Liver (tissue), 9 donors: Measurements from ENCODE around the gene LMNTD2. TPM values are rescaled to one million over a fixed set of nuclear protein-coding genes. Genes with fewer than 3 reads are reported as not detected.

Experiments used
- DNase-seq: peaks from one replicate; pipeline ENCODE4 v3.0.0-alpha.2; 2017; ENCODE audit warnings: low spot score
- H3K27ac ChIP-seq, 2 donors: one replicate each; pipeline ENCODE4 v1.7.0; 2013; ENCODE audit warnings: inconsistent platforms in 2 of 2, low read length in 2 of 2, control low read depth in 1 of 2, low read depth in 1 of 2, mild to moderate bottlenecking in 1 of 2
- H3K27me3 ChIP-seq, 4 donors: one replicate each; pipeline versions ENCODE4 v1.6.1 to v1.7.0; 2013; ENCODE audit warnings: low read length in 3 of 4, inconsistent platforms in 1 of 4, mild to moderate bottlenecking in 1 of 4, moderate library complexity in 1 of 4; ENCODE audit not compliant: control insufficient read depth in 4 of 4, insufficient read depth in 4 of 4
- H3K36me3 ChIP-seq, 4 donors: one replicate each; pipeline versions ENCODE4 v1.6.1 to v1.7.0; 2013; ENCODE audit warnings: low read length in 3 of 4, mild to moderate bottlenecking in 3 of 4, low read depth in 1 of 4, moderate library complexity in 1 of 4; ENCODE audit not compliant: control insufficient read depth in 4 of 4, insufficient read depth in 3 of 4
- H3K4me1 ChIP-seq, 4 donors: one replicate each; pipeline versions ENCODE4 v1.6.1 to v1.7.0; 2013; ENCODE audit warnings: low read length in 3 of 4, mild to moderate bottlenecking in 3 of 4, moderate library complexity in 1 of 4; ENCODE audit not compliant: control insufficient read depth in 4 of 4, insufficient read depth in 4 of 4
- H3K4me3 ChIP-seq, 3 donors: one replicate each; pipeline versions ENCODE4 v1.6.1 to v1.7.0; 2013; ENCODE audit warnings: low read length in 3 of 3, control low read depth in 1 of 3, low read depth in 1 of 3, mild to moderate bottlenecking in 1 of 3
- H3K9ac ChIP-seq, 2 donors: one replicate each; pipeline ENCODE4 v1.7.0; 2013; ENCODE audit warnings: low read length in 2 of 2, mild to moderate bottlenecking in 2 of 2, moderate library complexity in 2 of 2, control low read depth in 1 of 2, low read depth in 1 of 2
- H3K9me3 ChIP-seq, 4 donors: one replicate each; pipeline versions ENCODE4 v1.6.1 to v1.7.0; 2013; ENCODE audit warnings: low read length in 3 of 4; ENCODE audit not compliant: control insufficient read depth in 4 of 4
- ATF3 ChIP-seq: IDR thresholded peaks from 2 replicates; pipeline ENCODE4 v1.6.1; 2016; ENCODE audit warnings: antibody characterized with exemption
- CTCF ChIP-seq: fragments of 150-350 bp; IDR thresholded peaks from 2 replicates; pipeline ENCODE4 v1.5.1; 2017; ENCODE audit warnings: improper control_type of control experiment, low read depth, low read length; ENCODE audit not compliant: missing input control
- EGR1 ChIP-seq, 2 donors: IDR thresholded peaks; 2 replicates each; pipeline ENCODE4 v1.6.1; 2016 to 2018; ENCODE audit warnings: antibody characterized with exemption in 2 of 2, low read depth in 2 of 2
- FOXA1 ChIP-seq: IDR thresholded peaks from 2 replicates; pipeline ENCODE4 v1.6.1; 2016; ENCODE audit warnings: antibody characterized with exemption
- GABPA ChIP-seq, 2 donors: IDR thresholded peaks in 1 of 2; conservative IDR thresholded peaks in 1 of 2; 2 replicates each; pipeline ENCODE4 v1.6.1; 2016; ENCODE audit warnings: antibody characterized with exemption in 2 of 2, mild to moderate bottlenecking in 1 of 2, moderate library complexity in 1 of 2
- HNF4A ChIP-seq, 2 donors: conservative IDR thresholded peaks; 2 replicates each; pipeline ENCODE4 v1.6.1; 2016; ENCODE audit warnings: antibody characterized with exemption in 2 of 2, mild to moderate bottlenecking in 2 of 2
- HNF4G ChIP-seq: IDR thresholded peaks from 2 replicates; pipeline ENCODE4 v1.6.1; 2016; ENCODE audit warnings: antibody characterized with exemption
- JUND ChIP-seq, 2 donors: IDR thresholded peaks; 2 replicates each; pipeline ENCODE4 v1.6.1; 2016; ENCODE audit warnings: antibody characterized with exemption in 2 of 2
- NR2F2 ChIP-seq: IDR thresholded peaks from 2 replicates; pipeline ENCODE4 v1.6.1; 2016; ENCODE audit warnings: antibody characterized with exemption
- REST ChIP-seq: IDR thresholded peaks from 2 replicates; pipeline ENCODE4 v1.6.1; 2016; ENCODE audit warnings: antibody characterized with exemption, mild to moderate bottlenecking
- RXRA ChIP-seq, 2 donors: IDR thresholded peaks; 2 replicates each; pipeline ENCODE4 v1.6.1; 2017 to 2018; ENCODE audit warnings: antibody characterized with exemption in 2 of 2, mild to moderate bottlenecking in 1 of 2
- SP1 ChIP-seq: IDR thresholded peaks from 2 replicates; pipeline ENCODE4 v1.6.1; 2018; ENCODE audit warnings: antibody characterized with exemption, mild to moderate bottlenecking
- TAF1 ChIP-seq: conservative IDR thresholded peaks from 2 replicates; pipeline ENCODE4 v1.6.1; 2016; ENCODE audit warnings: antibody characterized with exemption, mild to moderate bottlenecking
- YY1 ChIP-seq: IDR thresholded peaks from 2 replicates; pipeline ENCODE4 v1.6.1; 2016; ENCODE audit warnings: antibody characterized with exemption, mild to moderate bottlenecking
- WGBS: extraction: QIAGEN DNeasy Blood & Tissue Kit; methylation state at CpG from one replicate; pipeline ENCODE4 v1.1.7; 2013; 5-methylcytosine and 5-hydroxymethylcytosine counted together
- polyA plus RNA-seq, 2 donors: library from polyadenylated mRNA; stranded (reverse) in 1 of 2; unstranded in 1 of 2; fragments of 200-250 nt in 1 of 2; fragments of >200 nt in 1 of 2; fragmentation: Nextera tagmentation in 1 of 2; extraction: Ambion mirVana in 1 of 2; gene quantifications; one replicate each; pipeline versions ENCODE4 v1.2.1 to v1.2.3, GENCODE V29; 2013 to 2015
- total RNA-seq, 2 donors: library from RNA; depleted of rRNA; stranded (reverse); fragments of >200 nt; gene quantifications; one replicate each; pipeline ENCODE4 v1.2.3, GENCODE V29; 2014
- TF ChIP-seq, protein P1 (sequence below): IDR thresholded peaks from 2 replicates; pipeline ENCODE4 v1.6.1; 2016; ENCODE audit warnings: antibody characterized with exemption
- TF ChIP-seq, protein P2 (sequence below): IDR thresholded peaks from 2 replicates; pipeline ENCODE4 v1.6.1; 2016; ENCODE audit warnings: antibody characterized with exemption
- donor health status: healthy.
- donor health status: healthy.
- donor health status: healthy.
- donor health status: healthy.
- donor health status: healthy.

Gene LMNTD2
- total and polyA plus RNA-seq, 4 donors: 1.2 to 4.6 (median 2.3) TPM

DNA sequence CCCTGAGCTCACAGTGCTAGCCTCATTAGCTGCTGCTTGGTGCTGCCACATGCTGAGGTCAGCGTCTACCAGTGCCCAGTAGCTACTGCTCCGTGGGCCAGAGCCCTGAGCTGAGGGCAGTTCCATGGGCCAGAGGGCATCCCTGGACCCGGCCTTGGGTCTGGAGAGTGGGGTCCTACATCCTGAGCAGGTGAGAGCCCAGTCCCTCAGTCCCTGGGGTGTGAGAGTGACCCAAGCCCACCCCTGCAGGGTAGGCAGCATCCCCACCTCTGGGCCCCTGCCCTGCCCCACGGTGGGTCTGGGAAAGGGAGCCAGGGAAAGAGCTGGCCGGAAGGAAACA, 9.8 kb downstream of the LMNTD2 start:
- Histone ChIP-seq H3K27ac (no peak overlapping the region), H3K9ac (no peak overlapping the region), H3K9me3 (no peaks in the 10 kb centered on the region), H3K4me1 (peaks cover 6 to 21% (median 10%) of the 10 kb centered on the region in 4 donors), H3K27me3 (no peaks in the 10 kb centered on the region), H3K36me3 (peaks cover 0 to 1% (median 0%) of the 10 kb centered on the region in 4 donors), H3K4me3 (no peak overlapping the region)
- no peak for DNase-seq
- 83% methylated on average over 5 of the region's 5 CpGs for WGBS
- TF ChIP-seq EGR1 (IDR thresholded peaks at IDR 0.05; ENCODE audit: low read depth in 2 of 2) (no peak), GABPA (IDR thresholded peaks at IDR 0.05 in 1 of 2, conservative IDR thresholded peaks at IDR 0.05 in 1 of 2) (no peak), RXRA (IDR thresholded peaks at IDR 0.05) (no peak), SP1 (no peak), JUND (IDR thresholded peaks at IDR 0.05) (no peak), FOXA1 (no peak), HNF4G (no peak), ATF3 (no peak), CTCF (no peak), NR2F2 (no peak), TAF1 (no peak), REST (no peak)
- TF ChIP-seq, protein P1, sequence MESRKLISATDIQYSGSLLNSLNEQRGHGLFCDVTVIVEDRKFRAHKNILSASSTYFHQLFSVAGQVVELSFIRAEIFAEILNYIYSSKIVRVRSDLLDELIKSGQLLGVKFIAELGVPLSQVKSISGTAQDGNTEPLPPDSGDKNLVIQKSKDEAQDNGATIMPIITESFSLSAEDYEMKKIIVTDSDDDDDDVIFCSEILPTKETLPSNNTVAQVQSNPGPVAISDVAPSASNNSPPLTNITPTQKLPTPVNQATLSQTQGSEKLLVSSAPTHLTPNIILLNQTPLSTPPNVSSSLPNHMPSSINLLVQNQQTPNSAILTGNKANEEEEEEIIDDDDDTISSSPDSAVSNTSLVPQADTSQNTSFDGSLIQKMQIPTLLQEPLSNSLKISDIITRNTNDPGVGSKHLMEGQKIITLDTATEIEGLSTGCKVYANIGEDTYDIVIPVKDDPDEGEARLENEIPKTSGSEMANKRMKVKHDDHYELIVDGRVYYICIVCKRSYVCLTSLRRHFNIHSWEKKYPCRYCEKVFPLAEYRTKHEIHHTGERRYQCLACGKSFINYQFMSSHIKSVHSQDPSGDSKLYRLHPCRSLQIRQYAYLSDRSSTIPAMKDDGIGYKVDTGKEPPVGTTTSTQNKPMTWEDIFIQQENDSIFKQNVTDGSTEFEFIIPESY: no peak
- TF ChIP-seq, protein P2, sequence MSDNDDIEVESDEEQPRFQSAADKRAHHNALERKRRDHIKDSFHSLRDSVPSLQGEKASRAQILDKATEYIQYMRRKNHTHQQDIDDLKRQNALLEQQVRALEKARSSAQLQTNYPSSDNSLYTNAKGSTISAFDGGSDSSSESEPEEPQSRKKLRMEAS: no peak

- TF ChIP-seq EGR1 (IDR thresholded peaks at IDR 0.05; ENCODE audit: low read depth in 2 of 2) (no peak), REST (no peak), FOXA1 (no peak), NR2F2 (no peak), YY1 (no peak), GABPA (IDR thresholded peaks at IDR 0.05 in 1 of 2, conservative IDR thresholded peaks at IDR 0.05 in 1 of 2) (no peak), HNF4A (conservative IDR thresholded peaks at IDR 0.05) (no peak), JUND (IDR thresholded peaks at IDR 0.05) (no peak)
- TF ChIP-seq, protein P1: no peak
- Histone ChIP-seq H3K36me3 (peaks cover 0 to 1% (median 0%) of the 10 kb centered on the region in 4 donors), H3K9ac (no peak overlapping the region), H3K27me3 (no peaks in the 10 kb centered on the region), H3K4me1 (peaks cover 6 to 19% (median 10%) of the 10 kb centered on the region in 4 donors), H3K9me3 (no peaks in the 10 kb centered on the region), H3K27ac (no peak overlapping the region), H3K4me3 (no peak overlapping the region)
- DNase-seq: no peak
- 94% methylated on average over 25 of the region's 25 CpGs for WGBS
Observed at GRCh38 chr11:550021-550745, 10.4 kb downstream of the LMNTD2 start.
